Glutamatergic neuron (in vitro differentiated cells): ENCODE results near the gene TNS1. TPM values are rescaled to one million over a fixed set of nuclear protein-coding genes. Genes with fewer than 3 reads are reported as not detected.

Source experiments
- DNase-seq: peaks from one replicate; pipeline ENCODE4 v3.0.0; 2022
- H3K27ac Mint-ChIP-seq: one replicate; pipeline ENCODE4 v1.8.0; 2020; ENCODE audit warnings: mild to moderate bottlenecking, mixed read lengths, inconsistent platforms; ENCODE audit not compliant: unreplicated experiment
- H3K27me3 Mint-ChIP-seq: one replicate; pipeline ENCODE4 v1.8.0; 2020; ENCODE audit warnings: mild to moderate bottlenecking, moderate library complexity, mixed read lengths, inconsistent platforms; ENCODE audit not compliant: unreplicated experiment
- H3K36me3 Mint-ChIP-seq: one replicate; pipeline ENCODE4 v1.8.0; 2020; ENCODE audit warnings: mild to moderate bottlenecking, mixed read lengths, inconsistent platforms; ENCODE audit not compliant: unreplicated experiment
- H3K4me1 Mint-ChIP-seq: one replicate; pipeline ENCODE4 v1.8.0; 2020; ENCODE audit warnings: mild to moderate bottlenecking, low read depth, mixed read lengths, inconsistent platforms; ENCODE audit not compliant: unreplicated experiment
- H3K4me3 Mint-ChIP-seq: one replicate; pipeline ENCODE4 v1.8.0; 2020; ENCODE audit warnings: mild to moderate bottlenecking, mixed read lengths, inconsistent platforms; ENCODE audit not compliant: unreplicated experiment
- H3K9me3 Mint-ChIP-seq: one replicate; pipeline ENCODE4 v1.8.0; 2020; ENCODE audit warnings: mild to moderate bottlenecking, moderate library complexity, mixed read lengths, inconsistent platforms; ENCODE audit not compliant: unreplicated experiment
- total RNA-seq: library from RNA; stranded (reverse); fragmentation: NEBNext Ultra II Directional; extraction: Animal tissue kit (Norgen Biotek cat#: 25700); gene quantifications from one replicate; pipeline ENCODE4 v1.2.1, GENCODE V29; 2021; ENCODE audit not compliant: unreplicated experiment
- TF ChIP-seq, protein P1 (sequence below): fragments of 200-600 bp; sonication (generic); IDR thresholded peaks from one replicate; pipeline ENCODE4 v1.5.0; 2021; ENCODE audit not compliant: partially characterized antibody, unreplicated experiment

The TNS1 gene
- total RNA-seq, 1 donor from 2014 or later = 3.2 TPM

DNA sequence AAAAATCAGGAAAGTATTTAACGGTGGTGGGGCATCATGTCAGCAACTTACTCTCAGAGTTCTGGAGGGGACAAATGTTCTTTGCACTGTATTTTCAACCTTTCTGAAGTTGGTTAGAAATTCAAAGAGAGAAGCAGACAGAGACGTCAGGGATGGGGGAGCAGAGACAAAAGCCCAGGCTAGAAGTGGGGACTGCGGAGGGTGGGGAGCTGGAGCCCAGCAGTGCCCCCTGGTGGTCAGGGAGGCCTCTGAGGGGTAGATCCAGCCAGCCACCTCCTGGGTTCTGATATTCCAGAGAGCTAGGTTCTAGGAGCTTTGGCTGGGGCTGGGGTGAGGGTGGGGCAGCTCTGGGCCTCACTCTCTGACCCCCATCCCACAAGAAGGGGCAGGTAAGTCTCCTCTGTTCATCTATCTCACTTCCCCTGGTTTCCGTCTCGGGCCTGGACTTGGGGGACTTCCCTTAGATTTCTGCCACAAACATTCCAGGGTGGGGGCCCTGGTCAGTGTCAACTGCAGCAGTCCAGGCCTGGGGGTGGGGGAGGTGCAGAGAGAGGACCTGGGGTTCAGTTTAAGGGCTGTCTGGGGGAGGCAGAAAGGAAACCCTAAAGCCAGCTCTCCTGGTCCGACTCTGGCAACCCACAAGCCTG lies 8.9 kb downstream of the TNS1 start:
- TF ChIP-seq, protein P1, sequence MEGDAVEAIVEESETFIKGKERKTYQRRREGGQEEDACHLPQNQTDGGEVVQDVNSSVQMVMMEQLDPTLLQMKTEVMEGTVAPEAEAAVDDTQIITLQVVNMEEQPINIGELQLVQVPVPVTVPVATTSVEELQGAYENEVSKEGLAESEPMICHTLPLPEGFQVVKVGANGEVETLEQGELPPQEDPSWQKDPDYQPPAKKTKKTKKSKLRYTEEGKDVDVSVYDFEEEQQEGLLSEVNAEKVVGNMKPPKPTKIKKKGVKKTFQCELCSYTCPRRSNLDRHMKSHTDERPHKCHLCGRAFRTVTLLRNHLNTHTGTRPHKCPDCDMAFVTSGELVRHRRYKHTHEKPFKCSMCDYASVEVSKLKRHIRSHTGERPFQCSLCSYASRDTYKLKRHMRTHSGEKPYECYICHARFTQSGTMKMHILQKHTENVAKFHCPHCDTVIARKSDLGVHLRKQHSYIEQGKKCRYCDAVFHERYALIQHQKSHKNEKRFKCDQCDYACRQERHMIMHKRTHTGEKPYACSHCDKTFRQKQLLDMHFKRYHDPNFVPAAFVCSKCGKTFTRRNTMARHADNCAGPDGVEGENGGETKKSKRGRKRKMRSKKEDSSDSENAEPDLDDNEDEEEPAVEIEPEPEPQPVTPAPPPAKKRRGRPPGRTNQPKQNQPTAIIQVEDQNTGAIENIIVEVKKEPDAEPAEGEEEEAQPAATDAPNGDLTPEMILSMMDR = peak; percentile 86
- no peak overlapping the region for H3K27ac Mint-ChIP-seq
- no peak overlapping the region for H3K4me3 Mint-ChIP-seq
- H3K9me3 Mint-ChIP-seq = peaks cover 5% of the 10 kb centered on the region
- peaks cover 3% of the 10 kb centered on the region for H3K4me1 Mint-ChIP-seq
- no peaks in the 10 kb centered on the region for H3K36me3 Mint-ChIP-seq
- H3K27me3 Mint-ChIP-seq = peaks cover 3% of the 10 kb centered on the region
- DNase-seq = peak; percentile 83

- no peak overlapping the region for H3K27ac Mint-ChIP-seq
- peaks cover 3% of the 10 kb centered on the region for H3K27me3 Mint-ChIP-seq
- no peaks in the 10 kb centered on the region for H3K36me3 Mint-ChIP-seq
- no peak overlapping the region for H3K4me3 Mint-ChIP-seq
- TF ChIP-seq, protein P1 = no peak
- DNase-seq = no peak
- peaks cover 3% of the 10 kb centered on the region for H3K4me1 Mint-ChIP-seq
- H3K9me3 Mint-ChIP-seq = peaks cover 6% of the 10 kb centered on the region
Observed at GRCh38 chr2:217993138-217993537, 9.7 kb downstream of the TNS1 start.

- H3K27me3 Mint-ChIP-seq = peaks cover 3% of the 10 kb centered on the region
- TF ChIP-seq, protein P1 = no peak
- DNase-seq = peak; percentile 10
- no peak overlapping the region for H3K27ac Mint-ChIP-seq
- H3K9me3 Mint-ChIP-seq = peaks cover 4% of the 10 kb centered on the region
- peaks cover 3% of the 10 kb centered on the region for H3K4me1 Mint-ChIP-seq
- no peak overlapping the region for H3K4me3 Mint-ChIP-seq
- no peaks in the 10 kb centered on the region for H3K36me3 Mint-ChIP-seq
Observed at GRCh38 chr2:217992061-217992460, 10.7 kb downstream of the TNS1 start.

- Mint-ChIP-seq H3K27ac (no peak overlapping the region), H3K36me3 (no peaks in the 10 kb centered on the region), H3K4me3 (no peak overlapping the region), H3K27me3 (no peaks in the 10 kb centered on the region), H3K4me1 (peaks cover 3% of the 10 kb centered on the region), H3K9me3 (peaks cover 2% of the 10 kb centered on the region)
- TF ChIP-seq, protein P1 = no peak
- peak; percentile 10 for DNase-seq
Observed at GRCh38 chr2:217990791-217991465, 11.9 kb downstream of the TNS1 start.

GRCh38 chr2:217990389-217990788 lies 12.4 kb downstream of the TNS1 start:
- H3K36me3 Mint-ChIP-seq = no peaks in the 10 kb centered on the region
- TF ChIP-seq, protein P1 = no peak
- H3K27me3 Mint-ChIP-seq = no peaks in the 10 kb centered on the region
- H3K4me1 Mint-ChIP-seq = peaks cover 3% of the 10 kb centered on the region
- no peak overlapping the region for H3K4me3 Mint-ChIP-seq
- peaks cover 2% of the 10 kb centered on the region for H3K9me3 Mint-ChIP-seq
- no peak overlapping the region for H3K27ac Mint-ChIP-seq
- no peak for DNase-seq
